Astrocyte (in vitro differentiated cells and primary cell): ENCODE results near the gene MKS1. TPM values are rescaled to one million over a fixed set of nuclear protein-coding genes. Genes with fewer than 3 reads are reported as not detected.

Experiments used
- DNase-seq: peaks from one replicate; pipeline ENCODE4 v3.0.0-alpha.2; 2010; ENCODE audit warnings: low read depth
- FAIRE-seq: peaks from 2 replicates; lab custom pipeline; 2011; peaks lifted over from hg19 to GRCh38; lab: Jason Lieb, UNC
- H2AFZ ChIP-seq: 2 replicates; pipeline ENCODE4 v1.6.0; 2012; ENCODE audit warnings: low read depth, low read length, inconsistent platforms
- H3K27ac ChIP-seq: 2 replicates; pipeline ENCODE4 v1.5.1; 2011; ENCODE audit warnings: low read depth, low read length, inconsistent platforms
- H3K27me3 ChIP-seq: 2 replicates; pipeline ENCODE4 v1.6.0; 2011; ENCODE audit warnings: low read length, inconsistent platforms; ENCODE audit not compliant: insufficient read depth
- H3K36me3 ChIP-seq: 2 replicates; pipeline ENCODE4 v1.5.1; 2011; ENCODE audit warnings: low read length, inconsistent platforms; ENCODE audit not compliant: insufficient read depth
- H3K4me1 ChIP-seq: 2 replicates; pipeline ENCODE4 v1.5.1; 2011; ENCODE audit warnings: low read length, inconsistent platforms; ENCODE audit not compliant: insufficient read depth
- H3K4me2 ChIP-seq: 2 replicates; pipeline ENCODE4 v1.6.0; 2012; ENCODE audit warnings: low read length, inconsistent platforms
- H3K4me3 ChIP-seq: 2 replicates; pipeline ENCODE4 v1.5.1; 2011; ENCODE audit warnings: low read depth, mild to moderate bottlenecking, low read length, inconsistent platforms; ENCODE audit not compliant: insufficient read depth
- H3K79me2 ChIP-seq: 2 replicates; pipeline ENCODE4 v1.6.0; 2012; ENCODE audit warnings: mild to moderate bottlenecking, low read length, inconsistent platforms; ENCODE audit not compliant: insufficient read depth
- H3K9ac ChIP-seq: 2 replicates; pipeline ENCODE4 v1.6.0; 2012; ENCODE audit warnings: mild to moderate bottlenecking, low read length, inconsistent platforms
- H3K9me3 ChIP-seq: 2 replicates; pipeline ENCODE4 v1.5.1; 2012; ENCODE audit warnings: low read depth, mild to moderate bottlenecking, low read length, inconsistent platforms; ENCODE audit not compliant: insufficient read depth
- H4K20me1 ChIP-seq: 2 replicates; pipeline ENCODE4 v1.6.0; 2012; ENCODE audit warnings: low read length, inconsistent platforms; ENCODE audit not compliant: insufficient read depth
- H3K27ac Mint-ChIP-seq: one replicate; pipeline ENCODE4 v1.8.0; 2021; ENCODE audit warnings: mild to moderate bottlenecking, mixed read lengths; ENCODE audit not compliant: unreplicated experiment
- H3K27me3 Mint-ChIP-seq: one replicate; pipeline ENCODE4 v1.8.0; 2021; ENCODE audit warnings: low read depth, mixed read lengths; ENCODE audit not compliant: unreplicated experiment
- H3K36me3 Mint-ChIP-seq: one replicate; pipeline ENCODE4 v1.8.0; 2021; ENCODE audit warnings: low read depth, mixed read lengths; ENCODE audit not compliant: unreplicated experiment
- H3K4me1 Mint-ChIP-seq: one replicate; pipeline ENCODE4 v1.8.0; 2021; ENCODE audit warnings: low read depth, mixed read lengths; ENCODE audit not compliant: unreplicated experiment
- H3K4me3 Mint-ChIP-seq: one replicate; pipeline ENCODE4 v1.8.0; 2021; ENCODE audit warnings: mild to moderate bottlenecking, moderate library complexity, mixed read lengths; ENCODE audit not compliant: unreplicated experiment
- H3K9me3 Mint-ChIP-seq: one replicate; pipeline ENCODE4 v1.8.0; 2021; ENCODE audit warnings: mild to moderate bottlenecking, mixed read lengths; ENCODE audit not compliant: unreplicated experiment
- EZH2 ChIP-seq: IDR thresholded peaks from 2 replicates; pipeline ENCODE4 v1.6.1; 2012; ENCODE audit warnings: mild to moderate bottlenecking, low read length, inconsistent platforms; ENCODE audit not compliant: insufficient read depth
- total RNA-seq: library from RNA; stranded (reverse); gene quantifications from 2 replicates; pipeline ENCODE4 v1.2.1, GENCODE V29; 2021
- TF ChIP-seq, protein P1 (sequence below): IDR thresholded peaks from 2 replicates; pipeline ENCODE4 v1.5.1; 2011; ENCODE audit warnings: low read depth, mild to moderate bottlenecking, inconsistent platforms, low read length, moderate library complexity; ENCODE audit not compliant: insufficient read depth

The MKS1 gene
- total RNA-seq, 1 donor from 2014 or later: 12.0 TPM

- FAIRE-seq (no peak), DNase-seq (no peak)
- Histone ChIP-seq H3K4me3 (no peak overlapping the region), H3K4me2 (no peak overlapping the region), H3K9me3 (no peaks in the 10 kb centered on the region), H3K4me1 (no peaks in the 10 kb centered on the region), H3K36me3 (no peaks in the 10 kb centered on the region), H3K9ac (no peak overlapping the region), H3K79me2 (no peaks in the 10 kb centered on the region), H2AFZ (no peak overlapping the region), H4K20me1 (no peaks in the 10 kb centered on the region), H3K27ac (no peak overlapping the region), H3K27me3 (peaks cover 57% of the 10 kb centered on the region)
- H3K27ac Mint-ChIP-seq: no peak overlapping the region
- peaks cover 62% of the 10 kb centered on the region for H3K27me3 Mint-ChIP-seq
- no peaks in the 10 kb centered on the region for H3K4me1 Mint-ChIP-seq
- H3K4me3 Mint-ChIP-seq: no peak overlapping the region
- H3K36me3 Mint-ChIP-seq: peaks cover 5% of the 10 kb centered on the region
- H3K9me3 Mint-ChIP-seq: peaks cover 4% of the 10 kb centered on the region
- TF ChIP-seq EZH2: no peak
- TF ChIP-seq, protein P1, sequence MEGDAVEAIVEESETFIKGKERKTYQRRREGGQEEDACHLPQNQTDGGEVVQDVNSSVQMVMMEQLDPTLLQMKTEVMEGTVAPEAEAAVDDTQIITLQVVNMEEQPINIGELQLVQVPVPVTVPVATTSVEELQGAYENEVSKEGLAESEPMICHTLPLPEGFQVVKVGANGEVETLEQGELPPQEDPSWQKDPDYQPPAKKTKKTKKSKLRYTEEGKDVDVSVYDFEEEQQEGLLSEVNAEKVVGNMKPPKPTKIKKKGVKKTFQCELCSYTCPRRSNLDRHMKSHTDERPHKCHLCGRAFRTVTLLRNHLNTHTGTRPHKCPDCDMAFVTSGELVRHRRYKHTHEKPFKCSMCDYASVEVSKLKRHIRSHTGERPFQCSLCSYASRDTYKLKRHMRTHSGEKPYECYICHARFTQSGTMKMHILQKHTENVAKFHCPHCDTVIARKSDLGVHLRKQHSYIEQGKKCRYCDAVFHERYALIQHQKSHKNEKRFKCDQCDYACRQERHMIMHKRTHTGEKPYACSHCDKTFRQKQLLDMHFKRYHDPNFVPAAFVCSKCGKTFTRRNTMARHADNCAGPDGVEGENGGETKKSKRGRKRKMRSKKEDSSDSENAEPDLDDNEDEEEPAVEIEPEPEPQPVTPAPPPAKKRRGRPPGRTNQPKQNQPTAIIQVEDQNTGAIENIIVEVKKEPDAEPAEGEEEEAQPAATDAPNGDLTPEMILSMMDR: no peak
Observed at GRCh38 chr17:58158181-58158580, 60.9 kb downstream of the MKS1 start.

DNA sequence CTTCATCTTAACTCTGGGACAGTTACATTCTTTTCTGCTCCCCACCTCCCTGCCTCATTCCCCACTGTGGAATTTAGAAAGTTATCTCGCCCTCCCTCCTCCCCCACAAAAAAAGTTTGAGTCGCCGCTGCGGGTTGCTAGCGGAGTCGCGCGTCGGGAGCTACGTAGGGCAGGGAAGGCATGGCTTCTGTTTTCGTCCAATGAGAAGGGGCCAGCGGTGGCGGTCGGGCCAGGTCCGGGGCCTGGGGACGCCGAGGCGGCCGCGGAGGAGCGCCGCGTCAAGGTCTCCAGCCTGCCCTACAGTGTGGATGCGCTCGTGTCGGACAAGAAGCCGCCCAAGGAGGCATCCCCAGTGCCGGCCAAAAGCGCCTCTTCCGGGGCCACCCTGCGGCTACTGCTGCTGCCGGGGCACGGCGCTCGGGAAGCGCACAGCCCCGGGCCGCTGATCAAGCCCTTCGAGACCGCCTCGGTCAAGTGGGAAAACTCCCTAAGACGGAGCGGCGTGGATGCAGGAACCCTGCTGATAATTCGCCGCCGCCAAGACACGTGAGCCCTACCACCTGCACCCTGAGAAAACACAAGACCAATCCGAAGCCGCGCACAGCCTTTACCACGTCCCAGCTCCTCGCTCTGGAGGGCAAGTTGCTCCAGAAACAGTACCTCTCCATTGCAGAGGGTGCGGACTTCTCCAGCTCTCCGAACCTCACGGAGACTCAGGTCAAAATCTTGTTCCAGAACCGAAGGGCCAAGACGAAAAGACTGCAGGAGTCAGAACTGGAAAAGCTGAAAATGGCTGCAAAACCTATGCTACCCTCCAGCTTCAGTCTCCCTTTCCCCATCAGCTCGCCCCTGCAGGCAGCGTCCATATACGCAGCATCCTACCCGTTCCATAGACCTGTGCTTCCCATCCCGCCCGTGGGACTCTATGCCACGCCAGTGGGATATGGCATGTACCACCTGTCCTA, 61.9 kb downstream of the MKS1 start:
- FAIRE-seq: no peak
- peaks cover 5% of the 10 kb centered on the region for H3K36me3 Mint-ChIP-seq
- H3K27ac ChIP-seq: no peak overlapping the region
- H3K4me3 Mint-ChIP-seq: peak overlapping the region; percentile 82
- peaks cover 4% of the 10 kb centered on the region for H3K9me3 Mint-ChIP-seq
- no peaks in the 10 kb centered on the region for H4K20me1 ChIP-seq
- no peaks in the 10 kb centered on the region for H3K9me3 ChIP-seq
- H3K4me3 ChIP-seq: peak overlapping the region; percentile 22
- no peaks in the 10 kb centered on the region for H3K4me1 ChIP-seq
- H3K4me2 ChIP-seq: peak overlapping the region; percentile 76
- H3K27me3 ChIP-seq: peaks cover 57% of the 10 kb centered on the region
- TF ChIP-seq, protein P1: no peak
- peak; percentile 77 for TF ChIP-seq EZH2
- peak overlapping the region; percentile 3 for H2AFZ ChIP-seq
- no peaks in the 10 kb centered on the region for H3K4me1 Mint-ChIP-seq
- H3K27ac Mint-ChIP-seq: no peak overlapping the region
- no peaks in the 10 kb centered on the region for H3K36me3 ChIP-seq
- no peaks in the 10 kb centered on the region for H3K79me2 ChIP-seq
- H3K9ac ChIP-seq: no peak overlapping the region
- no peak for DNase-seq
- H3K27me3 Mint-ChIP-seq: peaks cover 64% of the 10 kb centered on the region

Other genes starting within 250 kb of the MKS1 start
- gene VEZF1, start 231.0 kb downstream of the MKS1 start, total RNA-seq: 42.0 and 50.9 TPM in 2 replicates
- 170 and 196 TPM in 2 replicates for gene SRSF1, start 212.0 kb downstream of the MKS1 start, total RNA-seq
- 24.9 and 29.4 TPM in 2 replicates for gene DYNLL2, start 135.8 kb downstream of the MKS1 start, total RNA-seq
- gene OR4D1, start 70.9 kb downstream of the MKS1 start, total RNA-seq: not detected in 2 replicates
- gene OR4D2, start 52.3 kb downstream of the MKS1 start, total RNA-seq: not detected in 2 replicates
- gene EPX, start 26.5 kb downstream of the MKS1 start, total RNA-seq: not detected in 2 replicates
- gene LPO, start 19.3 kb upstream of the MKS1 start, total RNA-seq: not detected in 2 replicates
- not detected in 2 replicates for gene MPO, start 61.7 kb upstream of the MKS1 start, total RNA-seq
- gene TSPOAP1, start 109.5 kb upstream of the MKS1 start, total RNA-seq: 0.60 and 0.79 TPM in 2 replicates
- 97.1 and 108 TPM in 2 replicates for gene SUPT4H1, start 132.9 kb upstream of the MKS1 start, total RNA-seq
- 1.2 TPM in 2 replicates for gene RNF43, start 198.3 kb upstream of the MKS1 start, total RNA-seq